ENCODE data around the gene ITM2B. TPM values are rescaled to one million over a fixed set of nuclear protein-coding genes. Genes with fewer than 3 reads are reported as not detected.

ITM2B gene
- total RNA-seq, 4 donors from 2014 or later = 476 to 770 (median 612) TPM

DNA sequence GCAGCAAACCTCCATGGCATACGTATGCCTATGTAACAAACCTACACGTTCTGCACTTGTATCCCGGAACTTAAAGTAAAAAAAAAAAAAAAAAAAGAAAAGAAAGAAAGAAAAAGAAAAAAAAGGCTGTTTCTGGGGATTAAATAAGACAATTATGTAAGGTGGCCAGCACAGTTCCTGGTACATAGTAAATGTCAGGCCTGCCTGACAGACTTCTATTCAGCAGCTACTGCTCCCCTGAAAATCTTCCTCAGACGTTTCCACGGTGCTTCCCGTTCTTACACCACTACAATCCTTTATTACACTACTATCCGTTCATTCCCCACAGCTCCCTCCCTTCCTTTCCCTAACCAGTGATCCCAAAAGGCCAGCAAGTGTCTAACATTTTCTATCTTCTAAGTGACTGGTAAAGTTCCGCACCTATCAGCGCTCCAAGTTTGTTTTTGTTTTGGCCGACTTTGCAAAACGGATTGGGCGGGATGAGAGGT lies 69.9 kb downstream of the ITM2B start:
- H3K36me3 ChIP-seq = no peaks in the 10 kb centered on the region
- H3K27me3 ChIP-seq = no peaks in the 10 kb centered on the region
- DNase-seq (ENCODE audit: low spot score in 2 of 2) = peak in 1 of 2 donors; percentile 33
- TF ChIP-seq EP300 (IDR thresholded peaks at IDR 0.05) = no peak
- TF ChIP-seq, protein P1, sequence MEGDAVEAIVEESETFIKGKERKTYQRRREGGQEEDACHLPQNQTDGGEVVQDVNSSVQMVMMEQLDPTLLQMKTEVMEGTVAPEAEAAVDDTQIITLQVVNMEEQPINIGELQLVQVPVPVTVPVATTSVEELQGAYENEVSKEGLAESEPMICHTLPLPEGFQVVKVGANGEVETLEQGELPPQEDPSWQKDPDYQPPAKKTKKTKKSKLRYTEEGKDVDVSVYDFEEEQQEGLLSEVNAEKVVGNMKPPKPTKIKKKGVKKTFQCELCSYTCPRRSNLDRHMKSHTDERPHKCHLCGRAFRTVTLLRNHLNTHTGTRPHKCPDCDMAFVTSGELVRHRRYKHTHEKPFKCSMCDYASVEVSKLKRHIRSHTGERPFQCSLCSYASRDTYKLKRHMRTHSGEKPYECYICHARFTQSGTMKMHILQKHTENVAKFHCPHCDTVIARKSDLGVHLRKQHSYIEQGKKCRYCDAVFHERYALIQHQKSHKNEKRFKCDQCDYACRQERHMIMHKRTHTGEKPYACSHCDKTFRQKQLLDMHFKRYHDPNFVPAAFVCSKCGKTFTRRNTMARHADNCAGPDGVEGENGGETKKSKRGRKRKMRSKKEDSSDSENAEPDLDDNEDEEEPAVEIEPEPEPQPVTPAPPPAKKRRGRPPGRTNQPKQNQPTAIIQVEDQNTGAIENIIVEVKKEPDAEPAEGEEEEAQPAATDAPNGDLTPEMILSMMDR (IDR thresholded peaks at IDR 0.05) = no peak
- TF ChIP-seq POLR2A (IDR thresholded peaks at IDR 0.05) = no peak
- H3K9me3 ChIP-seq = no peaks in the 10 kb centered on the region
- 15 to 16% methylated on average over 12 of the region's 12 CpGs for WGBS, 2 donors
- H3K4me3 ChIP-seq = peak overlapping the region; percentile 67 to 96 (median 77)
- peak overlapping the region; percentile 89 to 100 (median 99) for H3K27ac ChIP-seq
- peaks cover 0 to 30% (median 7%) of the 10 kb centered on the region in 4 donors for H3K4me1 ChIP-seq

DNA sequence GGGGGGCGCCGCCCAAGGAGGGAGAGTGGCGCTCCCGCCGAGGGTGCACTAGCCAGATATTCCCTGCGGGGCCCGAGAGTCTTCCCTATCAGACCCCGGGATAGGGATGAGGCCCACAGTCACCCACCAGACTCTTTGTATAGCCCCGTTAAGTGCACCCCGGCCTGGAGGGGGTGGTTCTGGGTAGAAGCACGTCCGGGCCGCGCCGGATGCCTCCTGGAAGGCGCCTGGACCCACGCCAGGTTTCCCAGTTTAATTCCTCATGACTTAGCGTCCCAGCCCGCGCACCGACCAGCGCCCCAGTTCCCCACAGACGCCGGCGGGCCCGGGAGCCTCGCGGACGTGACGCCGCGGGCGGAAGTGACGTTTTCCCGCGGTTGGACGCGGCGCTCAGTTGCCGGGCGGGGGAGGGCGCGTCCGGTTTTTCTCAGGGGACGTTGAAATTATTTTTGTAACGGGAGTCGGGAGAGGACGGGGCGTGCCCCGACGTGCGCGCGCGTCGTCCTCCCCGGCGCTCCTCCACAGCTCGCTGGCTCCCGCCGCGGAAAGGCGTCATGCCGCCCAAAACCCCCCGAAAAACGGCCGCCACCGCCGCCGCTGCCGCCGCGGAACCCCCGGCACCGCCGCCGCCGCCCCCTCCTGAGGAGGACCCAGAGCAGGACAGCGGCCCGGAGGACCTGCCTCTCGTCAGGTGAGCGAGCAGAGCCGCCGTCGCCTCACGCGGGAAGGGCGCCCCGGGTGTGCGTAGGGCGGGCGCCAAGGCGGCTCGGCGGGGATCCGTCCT lies 70.5 kb downstream of the ITM2B start, which contains the start of gene RB1:
RB1 (plus strand) TSS at position 393 of the 784 bp plus-strand sequence; CDS start at position 555, 162 bp downstream.
- peak within 1 kb of the TSS; percentile 67 to 96 (median 77) for H3K4me3 ChIP-seq
- H3K27ac ChIP-seq = peak within 1 kb of the TSS; percentile 89 to 100 (median 99)
- H3K9me3 ChIP-seq = no peaks in the 10 kb centered on the region
- H3K36me3 ChIP-seq = peaks cover 0 to 6% (median 0%) of the 10 kb centered on the region in 3 donors
- WGBS, 2 donors = 0 to 1% methylated on average over 57 to 64 of the region's 96 CpGs
- DNase-seq (ENCODE audit: low spot score in 2 of 2) = peak; percentile 82 to 85
- no peaks in the 10 kb centered on the region for H3K27me3 ChIP-seq
- peaks cover 0 to 35% (median 7%) of the 10 kb centered on the region in 4 donors for H3K4me1 ChIP-seq
- TF ChIP-seq POLR2A (IDR thresholded peaks at IDR 0.05) = peak; percentile 98 to 99
- TF ChIP-seq, protein P1 (IDR thresholded peaks at IDR 0.05) = peak in 2 of 5 experiments; percentile 37 to 42
- peak; percentile 90 to 99 for TF ChIP-seq EP300 (IDR thresholded peaks at IDR 0.05)

GRCh38 chr13:48304143-48304876 lies 71.3 kb downstream of the ITM2B start:
- 0% methylated on average over 34 to 36 of the region's 36 CpGs for WGBS, 2 donors
- H3K4me1 ChIP-seq = peaks cover 0 to 42% (median 7%) of the 10 kb centered on the region in 4 donors
- DNase-seq (ENCODE audit: low spot score in 2 of 2) = peak in 1 of 2 donors; percentile 47

GRCh38 chr13:48311223-48311622 lies 78.2 kb downstream of the ITM2B start:
- no peaks in the 10 kb centered on the region for H3K27me3 ChIP-seq
- DNase-seq (ENCODE audit: low spot score in 2 of 2) = no peak
- 88 to 92% methylated on average over 1 of the region's 1 CpG for WGBS, 2 donors

More at GRCh38 chr13:48304143-48304876, 71.3 kb downstream of the ITM2B start:
- H3K4me3 ChIP-seq = peak overlapping the region; percentile 67 to 96 (median 77)
- TF ChIP-seq, protein P1 (IDR thresholded peaks at IDR 0.05) = no peak
- peak in 1 of 2 donors; percentile 45 for TF ChIP-seq EP300 (IDR thresholded peaks at IDR 0.05)
- H3K9me3 ChIP-seq = no peaks in the 10 kb centered on the region
- H3K27ac ChIP-seq = peak overlapping the region; percentile 89 to 100 (median 99)
- no peaks in the 10 kb centered on the region for H3K27me3 ChIP-seq
- H3K36me3 ChIP-seq = peaks cover 0 to 8% (median 0%) of the 10 kb centered on the region in 3 donors

DNA sequence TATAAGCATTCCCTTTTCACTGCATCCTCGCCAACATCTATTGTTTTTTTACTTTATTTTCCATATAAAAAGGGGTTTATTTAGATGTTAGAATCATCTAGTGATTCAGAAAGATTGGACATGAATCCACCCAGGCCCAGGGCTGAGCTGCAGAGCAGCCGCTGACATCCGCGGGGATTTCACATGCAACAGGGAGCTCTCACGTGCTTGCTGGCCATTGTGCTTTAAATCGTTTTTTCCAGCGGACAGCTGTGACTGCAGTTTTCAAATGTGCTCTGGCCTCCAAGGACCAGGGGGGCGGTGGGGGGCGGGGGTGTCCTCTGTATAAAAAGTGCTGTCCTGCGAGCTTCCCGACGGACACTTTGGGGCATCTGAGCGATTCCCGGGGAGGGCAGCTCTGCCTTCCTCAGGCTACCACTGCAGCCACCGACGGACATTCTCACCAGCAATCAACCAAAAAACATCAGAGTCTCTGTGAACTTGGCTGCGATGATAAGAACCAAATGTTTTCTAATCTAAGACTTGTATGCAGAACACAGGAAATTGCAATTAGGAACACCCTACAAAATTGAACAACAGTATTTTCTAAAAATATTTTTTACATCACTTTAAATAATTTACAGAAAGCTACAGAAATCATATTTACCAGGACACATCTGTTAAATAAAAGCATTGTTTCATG lies 83.1 kb downstream of the ITM2B start:
- Histone ChIP-seq H3K4me3 (no peak overlapping the region), H3K27ac (no peak overlapping the region), H3K36me3 (peaks cover 0 to 53% (median 3%) of the 10 kb centered on the region in 3 donors), H3K27me3 (no peaks in the 10 kb centered on the region), H3K9me3 (peaks cover 0 to 21% (median 0%) of the 10 kb centered on the region in 4 donors), H3K4me1 (peaks cover 0 to 18% (median 0%) of the 10 kb centered on the region in 4 donors)
- TF ChIP-seq POLR2A (IDR thresholded peaks at IDR 0.05) (no peak), EP300 (IDR thresholded peaks at IDR 0.05) (no peak)
- TF ChIP-seq, protein P1 (IDR thresholded peaks at IDR 0.05) = no peak
- no peak for DNase-seq (ENCODE audit: low spot score in 2 of 2)
- 68 to 70% methylated on average over 16 to 17 of the region's 17 CpGs for WGBS, 2 donors

More at GRCh38 chr13:48311223-48311622, 78.2 kb downstream of the ITM2B start:
- Histone ChIP-seq H3K9me3 (no peaks in the 10 kb centered on the region), H3K4me3 (no peak overlapping the region), H3K27ac (no peak overlapping the region), H3K36me3 (peaks cover 0 to 17% (median 0%) of the 10 kb centered on the region in 3 donors), H3K4me1 (peaks cover 0 to 47% (median 0%) of the 10 kb centered on the region in 4 donors)
- TF ChIP-seq EP300 (IDR thresholded peaks at IDR 0.05) = no peak

Measured in tibial nerve (tissue), 4 donors.